Right cardiac atrium (tissue), 5 donors: ENCODE data around the gene TSKS. TPM values are rescaled to one million over a fixed set of nuclear protein-coding genes. Genes with fewer than 3 reads are reported as not detected.

Source experiments
- ATAC-seq, 2 donors: fragments of 200-7000 bp; cut with Tn5 transposase; one replicate each; pipeline versions ENCODE4 v1.8.0 to v1.9.1; 2020; ENCODE audit warnings: moderate library complexity in 2 of 2, mild to moderate bottlenecking in 1 of 2
- DNase-seq, 3 donors: peaks; one replicate each; pipeline ENCODE4 v3.0.0-alpha.2; 2020
- H3K27ac ChIP-seq: one replicate; pipeline ENCODE4 v1.5.1; 2013; ENCODE audit warnings: mild to moderate bottlenecking, low read length, control low read depth, moderate library complexity
- H3K27me3 ChIP-seq: one replicate; pipeline ENCODE4 v1.6.1; 2013; ENCODE audit not compliant: control insufficient read depth, insufficient read depth
- H3K4me1 ChIP-seq: one replicate; pipeline ENCODE4 v1.6.1; 2013; ENCODE audit warnings: low read length; ENCODE audit not compliant: control insufficient read depth, insufficient read depth
- H3K4me3 ChIP-seq: one replicate; pipeline ENCODE4 v1.5.1; 2013; ENCODE audit warnings: low read length, control low read depth
- H3K9me3 ChIP-seq: one replicate; pipeline ENCODE4 v1.6.1; 2013; ENCODE audit warnings: low read length; ENCODE audit not compliant: control insufficient read depth
- WGBS: extraction: QIAGEN DNeasy Blood & Tissue Kit; methylation state at CpG from one replicate; pipeline ENCODE4 v1.1.7; 2013; 5-methylcytosine and 5-hydroxymethylcytosine counted together
- intact Hi-C, 4 donors: fragments of 100-400 bp; cut with DNase I; formaldehyde crosslinking; loops; one replicate each; pipeline versions ENCODE4 v1.11.0 to v1.14.0; 2022 to 2023
- microRNA-seq, 2 donors: library from miRNA; unstranded; fragments of <30 nt; microRNA quantifications; one replicate each; pipeline ENCODE4 v1.2.0, GENCODE V29; 2020 to 2021
- polyA plus RNA-seq: library from polyadenylated mRNA; stranded (reverse); fragments of 200-250 nt; gene quantifications from one replicate; pipeline ENCODE4 v1.2.3, GENCODE V29; 2013
- total RNA-seq, 4 donors: library from RNA; stranded (reverse); fragmentation: NEBNext Ultra II Directional; extraction: Animal tissue kit (Norgen Biotek cat#: 25700); gene quantifications; one replicate each; pipeline ENCODE4 v1.2.1, GENCODE V29; 2021
- donor health status: healthy with polysubstance abuse.
- donor health status: DM: no; HTN: yes; CAD: no.
- donor health status: DM: no; HTN: no; CAD: no.
- donor health status: DM: no; HTN: yes; CAD: no; lungs with severe emphysema.
- donor health status: DM: yes; HTN: yes; CAD: no.

TSKS gene
- total and polyA plus RNA-seq, 5 donors = 0.59 to 1.4 (median 1.1) TPM

GRCh38 chr19:49691243-49692146, 71.6 kb downstream of the TSKS start:
- peak; percentile 55 to 64 for ATAC-seq
- WGBS = 8% methylated on average over 39 of the region's 39 CpGs
- Histone ChIP-seq H3K27ac (no peak overlapping the region), H3K4me1 (no peaks in the 10 kb centered on the region), H3K27me3 (no peaks in the 10 kb centered on the region), H3K4me3 (peak overlapping the region; percentile 50), H3K9me3 (no peaks in the 10 kb centered on the region)
- peak; percentile 78 to 91 (median 89) for DNase-seq
- intact Hi-C loops = no loop called here

GRCh38 chr19:49690656-49691242, 72.4 kb downstream of the TSKS start, which contains the start of gene CPT1C:
Gene CPT1C, plus strand, starts transcription at chr19:49691116. Its CDS starts 1,137 bp downstream, at chr19:49692253.
- H3K4me1 ChIP-seq = no peaks in the 10 kb centered on the region
- peak within 1 kb of the TSS; percentile 32 for H3K27ac ChIP-seq
- DNase-seq (peak; percentile 85 to 93 (median 93)), ATAC-seq (peak; percentile 80 to 86)
- intact Hi-C loops = no loop called here
- H3K4me3 ChIP-seq = peak within 1 kb of the TSS; percentile 50
- H3K27me3 ChIP-seq = no peaks in the 10 kb centered on the region
- 2% methylated on average over 38 of the region's 38 CpGs for WGBS
- no peaks in the 10 kb centered on the region for H3K9me3 ChIP-seq

- Histone ChIP-seq H3K4me1 (no peaks in the 10 kb centered on the region), H3K27ac (peak overlapping the region; percentile 32), H3K27me3 (no peaks in the 10 kb centered on the region), H3K4me3 (peak overlapping the region; percentile 50), H3K9me3 (no peaks in the 10 kb centered on the region)
- ATAC-seq (peak; percentile 2 to 8), DNase-seq (peak in 1 of 3 donors; percentile 63)
- intact Hi-C loops = no loop called here
- 7% methylated on average over 39 of the region's 39 CpGs for WGBS
These were observed 72.9 kb downstream of the TSKS start for GRCh38 chr19:49690079-49690655.

Small RNAs within 50 kb of the gene (microRNA-seq; reads per million reads assigned to microRNA genes)
- 0 reads per million in 2 donors for gene MIR6799

Other genes with a start within 250 kb of the TSKS start
- gene RCN3, start 235.3 kb downstream of the TSKS start, total RNA-seq = 10 to 100 TPM; 10.2 to 27.4 (median 17.6) TPM
- 29.3 TPM for gene RCN3, start 235.3 kb downstream of the TSKS start, polyA plus RNA-seq
- 10 to 100 TPM; 46.1 to 50.8 (median 48.3) TPM for gene NOSIP, start 182.8 kb downstream of the TSKS start, total RNA-seq
- gene NOSIP, start 182.8 kb downstream of the TSKS start, polyA plus RNA-seq = 57.7 TPM
- gene PRRG2, start 182.0 kb downstream of the TSKS start, total RNA-seq = under 1 TPM; 0.42 to 0.83 (median 0.69) TPM
- gene PRRG2, start 182.0 kb downstream of the TSKS start, polyA plus RNA-seq = 1.2 TPM
- 10 to 100 TPM; 13.1 to 19.9 (median 17.0) TPM for gene PRR12, start 172.1 kb downstream of the TSKS start, total RNA-seq
- gene PRR12, start 172.1 kb downstream of the TSKS start, polyA plus RNA-seq = 9.8 TPM
- gene RRAS, start 123.2 kb downstream of the TSKS start, total RNA-seq = 100 to 1,000 TPM in 1 of 4 donors, 10 to 100 TPM in 3; 76.7 to 106 (median 85.3) TPM
- 153 TPM for gene RRAS, start 123.2 kb downstream of the TSKS start, polyA plus RNA-seq
- gene SCAF1, start 121.1 kb downstream of the TSKS start, total RNA-seq = 10 to 100 TPM; 41.8 to 52.7 (median 42.3) TPM
- gene SCAF1, start 121.1 kb downstream of the TSKS start, polyA plus RNA-seq = 23.3 TPM
- 10 to 100 TPM; 34.1 to 58.0 (median 40.7) TPM for gene IRF3, start 97.4 kb downstream of the TSKS start, total RNA-seq
- gene IRF3, start 97.4 kb downstream of the TSKS start, polyA plus RNA-seq = 39.6 TPM
- gene BCL2L12, start 97.4 kb downstream of the TSKS start, total RNA-seq = 10 to 100 TPM in 3 of 4 donors, 1 to 10 TPM in 1; 8.6 to 14.0 (median 12.4) TPM
- 15.1 TPM for gene BCL2L12, start 97.4 kb downstream of the TSKS start, polyA plus RNA-seq
- 100 to 1,000 TPM; 117 to 131 (median 125) TPM for gene PRMT1, start 86.0 kb downstream of the TSKS start, total RNA-seq
- gene PRMT1, start 86.0 kb downstream of the TSKS start, polyA plus RNA-seq = 154 TPM
- under 1 TPM; 0.28 to 0.82 (median 0.44) TPM for gene ADM5, start 73.7 kb downstream of the TSKS start, total RNA-seq
- 0.52 TPM for gene ADM5, start 73.7 kb downstream of the TSKS start, polyA plus RNA-seq
- gene CPT1C, start 72.2 kb downstream of the TSKS start, total RNA-seq = 1 to 10 TPM; 4.8 to 8.5 (median 5.7) TPM
- 4.5 TPM for gene CPT1C, start 72.2 kb downstream of the TSKS start, polyA plus RNA-seq
- gene AP2A1, start 3.7 kb upstream of the TSKS start, total RNA-seq = 10 to 100 TPM; 58.8 to 80.7 (median 73.7) TPM
- 50.8 TPM for gene AP2A1, start 3.7 kb upstream of the TSKS start, polyA plus RNA-seq
- 10 to 100 TPM; 13.2 to 21.3 (median 16.4) TPM for gene FUZ, start 50.0 kb upstream of the TSKS start, total RNA-seq
- gene FUZ, start 50.0 kb upstream of the TSKS start, polyA plus RNA-seq = 25.8 TPM
- 10 to 100 TPM; 37.8 to 50.4 (median 43.1) TPM for gene MED25, start 55.0 kb upstream of the TSKS start, total RNA-seq
- gene MED25, start 55.0 kb upstream of the TSKS start, polyA plus RNA-seq = 39.2 TPM
- gene PTOV1, start 87.9 kb upstream of the TSKS start, total RNA-seq = 100 to 1,000 TPM; 127 to 146 (median 141) TPM
- 134 TPM for gene PTOV1, start 87.9 kb upstream of the TSKS start, polyA plus RNA-seq
- gene PNKP, start 104.3 kb upstream of the TSKS start, total RNA-seq = 100 to 1,000 TPM in 1 of 4 donors, 10 to 100 TPM in 3; 38.6 to 144 (median 42.9) TPM
- 40.8 TPM for gene PNKP, start 104.3 kb upstream of the TSKS start, polyA plus RNA-seq
- gene AKT1S1, start 114.0 kb upstream of the TSKS start, total RNA-seq = 10 to 100 TPM; 32.4 to 38.7 (median 36.4) TPM
- gene AKT1S1, start 114.0 kb upstream of the TSKS start, polyA plus RNA-seq = 40.2 TPM
- 10 to 100 TPM; 35.7 to 45.7 (median 42.1) TPM for gene TBC1D17, start 114.4 kb upstream of the TSKS start, total RNA-seq
- 35.6 TPM for gene TBC1D17, start 114.4 kb upstream of the TSKS start, polyA plus RNA-seq
- gene IL4I1, start 133.6 kb upstream of the TSKS start, total RNA-seq = under 1 TPM in 3 of 4 donors, not detected in 1; 0.24 to 0.92 (median 0.60) TPM
- gene IL4I1, start 133.6 kb upstream of the TSKS start, polyA plus RNA-seq = 0.29 TPM
- 10 to 100 TPM in 2 of 4 donors, 1 to 10 TPM in 2; 7.1 to 12.9 (median 9.4) TPM for gene ATF5, start 165.9 kb upstream of the TSKS start, total RNA-seq
- 16.8 TPM for gene ATF5, start 165.9 kb upstream of the TSKS start, polyA plus RNA-seq
- 10 to 100 TPM; 25.9 to 34.0 (median 29.7) TPM for gene NUP62, start 166.2 kb upstream of the TSKS start, total RNA-seq
- gene NUP62, start 166.2 kb upstream of the TSKS start, polyA plus RNA-seq = 19.9 TPM
- gene SIGLEC11, start 197.9 kb upstream of the TSKS start, total RNA-seq = 1 to 10 TPM in 3 of 4 donors, under 1 TPM in 1; 0.64 to 1.6 (median 1.3) TPM
- gene SIGLEC11, start 197.9 kb upstream of the TSKS start, polyA plus RNA-seq = 0.86 TPM